Lower leg skin (tissue), 4 donors: ENCODE data around the gene EIF1AD. TPM values are rescaled to one million over a fixed set of nuclear protein-coding genes. Genes with fewer than 3 reads are reported as not detected.

Experiments used
- DNase-seq, 2 donors: peaks; one replicate each; pipeline ENCODE4 v3.0.0-alpha.2; 2019; ENCODE audit warnings: low spot score in 2 of 2
- H3K4me3 ChIP-seq: fragments of 200-600 bp; sonication (generic); 2 replicates; pipeline ENCODE4 v1.5.1; 2017; ENCODE audit warnings: mild to moderate bottlenecking, low read depth; ENCODE audit not compliant: poor library complexity, severe bottlenecking
- CTCF ChIP-seq, 3 donors: fragments of 450-650 bp; IDR thresholded peaks; one replicate each; pipeline ENCODE4 v1.5.1; 2016; ENCODE audit warnings: antibody characterized with exemption in 3 of 3, mild to moderate bottlenecking in 3 of 3, moderate library complexity in 2 of 3
- POLR2A ChIP-seq, 2 donors: fragments of 450-650 bp; IDR thresholded peaks; one replicate each; pipeline ENCODE4 v1.6.1; 2016 to 2017; ENCODE audit warnings: antibody characterized with exemption in 2 of 2, mild to moderate bottlenecking in 1 of 2, moderate library complexity in 1 of 2
- WGBS, 2 donors: methylation state at CpG; one replicate each; pipeline ENCODE4 v1.1.5; 2018; 5-methylcytosine and 5-hydroxymethylcytosine counted together
- intact Hi-C: fragments of 100-400 bp; cut with DNase I; formaldehyde crosslinking; loops from one replicate; pipeline ENCODE4 v1.15.0; 2023; ENCODE audit warnings: low total_unique reads
- total RNA-seq, 4 donors: library from RNA; depleted of rRNA; stranded (reverse); fragments of >200 nt; gene quantifications; one replicate each; pipeline ENCODE4 v1.1.0, GENCODE V29; 2016

Gene EIF1AD
- total RNA-seq, 4 donors from 2014 or later: 48.3 to 66.0 (median 57.2) TPM

- intact Hi-C loops: no loop called here
- no peak for DNase-seq
- TF ChIP-seq POLR2A (IDR thresholded peaks at IDR 0.05) (no peak), CTCF (IDR thresholded peaks at IDR 0.05) (no peak)
- H3K4me3 ChIP-seq: no peak overlapping the region
- WGBS, 2 donors: 79 to 83% methylated on average over 3 of the region's 3 CpGs
Observed at GRCh38 chr11:66039765-66040164, 37.8 kb upstream of the EIF1AD start.

- intact Hi-C loops: no loop called here
- no peak for TF ChIP-seq POLR2A (IDR thresholded peaks at IDR 0.05)
- no peak for TF ChIP-seq CTCF (IDR thresholded peaks at IDR 0.05)
- no peak for DNase-seq
- WGBS, 2 donors: 92 to 95% methylated on average over 3 of the region's 3 CpGs
- H3K4me3 ChIP-seq: no peak overlapping the region
Observed at GRCh38 chr11:66037327-66037726, 35.4 kb upstream of the EIF1AD start.

- intact Hi-C loops: no loop called here
- H3K4me3 ChIP-seq: no peak overlapping the region
- TF ChIP-seq POLR2A (IDR thresholded peaks at IDR 0.05): no peak
- TF ChIP-seq CTCF (IDR thresholded peaks at IDR 0.05): no peak
- DNase-seq: no peak
- WGBS, 2 donors: 77 to 81% methylated on average over 5 of the region's 5 CpGs
Observed at GRCh38 chr11:66036334-66036710, 34.4 kb upstream of the EIF1AD start.

- TF ChIP-seq POLR2A (IDR thresholded peaks at IDR 0.05) (no peak), CTCF (IDR thresholded peaks at IDR 0.05) (no peak)
- no peak for DNase-seq
- H3K4me3 ChIP-seq: no peak overlapping the region
- intact Hi-C loops: no loop called here
- 62 to 71% methylated on average over 9 of the region's 9 CpGs for WGBS, 2 donors
Observed at GRCh38 chr11:66035653-66036333, 33.8 kb upstream of the EIF1AD start.

- WGBS, 2 donors: 80 to 91% methylated on average over 8 of the region's 8 CpGs
- intact Hi-C loops: no loop called here
- no peak overlapping the region for H3K4me3 ChIP-seq
- TF ChIP-seq POLR2A (IDR thresholded peaks at IDR 0.05): no peak
- TF ChIP-seq CTCF (IDR thresholded peaks at IDR 0.05): no peak
- DNase-seq: no peak
Observed at GRCh38 chr11:66032957-66033735, 31.2 kb upstream of the EIF1AD start.
